ENCODE data around the gene OVCA2.

DNA sequence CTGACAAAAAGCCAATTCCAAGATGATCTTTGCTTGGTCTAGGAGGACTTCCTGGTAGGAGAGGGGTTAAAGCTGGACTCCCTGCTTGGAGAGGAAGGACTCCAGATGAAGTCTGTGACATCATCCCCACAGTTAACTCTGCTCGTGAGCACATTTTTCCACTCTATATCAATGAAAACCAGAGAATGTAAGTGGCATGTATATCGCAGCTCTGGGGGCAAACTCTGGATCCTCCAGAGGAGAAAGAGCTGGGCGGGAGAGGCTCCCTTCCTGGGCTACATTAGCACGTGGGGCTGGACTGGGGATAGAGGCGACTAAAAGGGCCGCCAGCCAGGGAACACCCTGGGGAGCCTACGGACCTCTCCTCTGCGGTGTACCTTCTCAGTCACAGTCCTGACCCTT is 47.2 kb downstream of the OVCA2 start:
- TF ChIP-seq, protein P1, sequence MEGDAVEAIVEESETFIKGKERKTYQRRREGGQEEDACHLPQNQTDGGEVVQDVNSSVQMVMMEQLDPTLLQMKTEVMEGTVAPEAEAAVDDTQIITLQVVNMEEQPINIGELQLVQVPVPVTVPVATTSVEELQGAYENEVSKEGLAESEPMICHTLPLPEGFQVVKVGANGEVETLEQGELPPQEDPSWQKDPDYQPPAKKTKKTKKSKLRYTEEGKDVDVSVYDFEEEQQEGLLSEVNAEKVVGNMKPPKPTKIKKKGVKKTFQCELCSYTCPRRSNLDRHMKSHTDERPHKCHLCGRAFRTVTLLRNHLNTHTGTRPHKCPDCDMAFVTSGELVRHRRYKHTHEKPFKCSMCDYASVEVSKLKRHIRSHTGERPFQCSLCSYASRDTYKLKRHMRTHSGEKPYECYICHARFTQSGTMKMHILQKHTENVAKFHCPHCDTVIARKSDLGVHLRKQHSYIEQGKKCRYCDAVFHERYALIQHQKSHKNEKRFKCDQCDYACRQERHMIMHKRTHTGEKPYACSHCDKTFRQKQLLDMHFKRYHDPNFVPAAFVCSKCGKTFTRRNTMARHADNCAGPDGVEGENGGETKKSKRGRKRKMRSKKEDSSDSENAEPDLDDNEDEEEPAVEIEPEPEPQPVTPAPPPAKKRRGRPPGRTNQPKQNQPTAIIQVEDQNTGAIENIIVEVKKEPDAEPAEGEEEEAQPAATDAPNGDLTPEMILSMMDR (IDR thresholded peaks at IDR 0.05; ENCODE audit: insufficient read depth, low read length, poor library complexity, severe bottlenecking): no peak
- TF ChIP-seq EZH2phosphoT487 (conservative IDR thresholded peaks at IDR 0.05; ENCODE audit: low read length): no peak

All from SU-DHL-6 (cell line).